HepG2 (cell line): ENCODE data around the gene AANAT. TPM values are rescaled to one million over a fixed set of nuclear protein-coding genes. Genes with fewer than 3 reads are reported as not detected.

Experiments
- ATF1 ChIP-seq: IDR thresholded peaks from 2 replicates; pipeline ENCODE4 v1.6.1; 2016; ENCODE audit warnings: mild to moderate bottlenecking, control low read depth
- CBX2 ChIP-seq, 2 experiments: fragments of 200-600 bp in 1 of 2; sonication (generic); formaldehyde crosslinking in 1 of 2; IDR thresholded peaks; 2 replicates each; pipeline versions ENCODE4 v1.7.0 to v1.8.1; 2018 to 2022; ENCODE audit warnings: low read depth in 2 of 2, low read length in 1 of 2, mild to moderate bottlenecking in 1 of 2, missing genetic modification reagents in 1 of 2
- CEBPG ChIP-seq: IDR thresholded peaks from 2 replicates; pipeline ENCODE4 v1.6.1; 2016
- HMGXB4 ChIP-seq, 2 experiments: sonication (generic) in 1 of 2; formaldehyde crosslinking in 1 of 2; IDR thresholded peaks; 2 replicates each; pipeline versions ENCODE4 v1.4.0 to v1.6.1; 2018 to 2020; ENCODE audit warnings: missing genetic modification reagents in 2 of 2, borderline replicate concordance in 1 of 2, low read depth in 1 of 2, mild to moderate bottlenecking in 1 of 2, missing biosample characterization in 1 of 2
- KMT2A ChIP-seq: sonication (generic); formaldehyde crosslinking; IDR thresholded peaks from 2 replicates; pipeline ENCODE4 v1.4.0; 2020; ENCODE audit warnings: missing genetic modification reagents
- NAIF1 ChIP-seq: sonication (generic); formaldehyde crosslinking; IDR thresholded peaks from 2 replicates; pipeline ENCODE4 v1.5.0; 2020; ENCODE audit warnings: mild to moderate bottlenecking, missing genetic modification reagents, borderline replicate concordance
- REXO4 ChIP-seq: sonication (generic); formaldehyde crosslinking; IDR thresholded peaks from 2 replicates; pipeline ENCODE4 v1.8.0; 2022; ENCODE audit warnings: missing genetic modification reagents, mild to moderate bottlenecking, borderline replicate concordance
- SRSF1 ChIP-seq: fragments of 200-400 bp; formaldehyde crosslinking; optimal IDR thresholded peaks from 2 replicates; pipeline ENCODE3; 2017; ENCODE audit warnings: mild to moderate bottlenecking, low read depth, low read length, moderate library complexity
- USF2 ChIP-seq, 2 experiments: sonication (generic) in 1 of 2; formaldehyde crosslinking in 1 of 2; IDR thresholded peaks; 2 replicates each; pipeline versions ENCODE4 v1.5.1 to v1.6.1; 2011 to 2020; ENCODE audit warnings: borderline replicate concordance in 1 of 2, low read depth in 1 of 2, low read length in 1 of 2, mild to moderate bottlenecking in 1 of 2, missing genetic modification reagents in 1 of 2, moderate library complexity in 1 of 2
- ZBTB14 ChIP-seq: sonication (generic); formaldehyde crosslinking; IDR thresholded peaks from 2 replicates; pipeline ENCODE4 v1.4.0; 2020; ENCODE audit warnings: missing genetic modification reagents
- ZEB1 ChIP-seq: IDR thresholded peaks from 2 replicates; pipeline ENCODE4 v1.6.1; 2012; ENCODE audit warnings: mild to moderate bottlenecking, low read depth, inconsistent platforms; ENCODE audit not compliant: insufficient replicate concordance
- ZHX1 ChIP-seq: sonication (generic); formaldehyde crosslinking; IDR thresholded peaks from 2 replicates; pipeline ENCODE4 v1.8.1; 2022; ENCODE audit warnings: low read depth, mild to moderate bottlenecking, missing genetic modification reagents
- ZNF597 ChIP-seq: sonication (generic); formaldehyde crosslinking; IDR thresholded peaks from 2 replicates; pipeline ENCODE4 v1.5.0; 2020; ENCODE audit warnings: missing genetic modification reagents
- polyA plus RNA-seq, 8 experiments: library from polyadenylated mRNA; depleted of rRNA in 3 of 8; stranded (reverse) in 7 of 8; unstranded in 1 of 8; fragments of >200 nt; fragmentation: Illumina TruSeq in 4 of 8; extraction: Trizol in 4 of 8; gene quantifications; 2 replicates each; pipeline versions ENCODE4 v1.2.1 to v1.2.3, GENCODE V29; 2011 to 2016; ENCODE audit warnings: low read depth in 4 of 8, missing spikeins in 1 of 8, mixed read lengths in 1 of 8; ENCODE audit not compliant: insufficient read depth in 1 of 8
- total RNA-seq, 5 experiments: library from RNA; depleted of rRNA; stranded (reverse); fragments of >200 nt; fragmentation: Illumina TruSeq; extraction: Trizol; gene quantifications; 2 replicates each; pipeline ENCODE4 v1.2.3, GENCODE V29; 2016; ENCODE audit warnings: low read depth in 1 of 5

AANAT gene
- total and polyA plus RNA-seq, 2 of the 13 experiments (the other 11 are each of a cell fraction or from before 2014, with no cell fraction given) = 0.07 TPM; not detected in 1

- TF ChIP-seq ZHX1 (no peak), USF2 (IDR thresholded peaks at IDR 0.05; ENCODE audit: low read depth, low read length) (no peak), USF2 (CRISPR knock-in tag; IDR thresholded peaks at IDR 0.05; ENCODE audit: borderline replicate concordance) (no peak), CEBPG (CRISPR knock-in tag) (peak; percentile 33; the same call in 1 of the 2 replicates), ATF1 (CRISPR knock-in tag) (no peak), SRSF1 (peak; percentile 98), ZNF597 (CRISPR knock-in tag) (no peak), HMGXB4 (CRISPR knock-in tag; IDR thresholded peaks at IDR 0.05; ENCODE audit: borderline replicate concordance in 1 of 2, low read depth in 1 of 2) (peak in 1 of 2 experiments; percentile 71; a peak in 1 of 4 replicates), NAIF1 (CRISPR knock-in tag) (no peak), CBX2 (IDR thresholded peaks at IDR 0.05; ENCODE audit: low read depth, low read length) (no peak), CBX2 (CRISPR knock-in tag; IDR thresholded peaks at IDR 0.05; ENCODE audit: low read depth) (0 out of 2 replicates have a peak, but pooled peaks have one; percentile 41), ZBTB14 (CRISPR knock-in tag) (no peak), REXO4 (CRISPR knock-in tag) (peak; percentile 20; the same call in 1 of the 2 replicates), KMT2A (CRISPR knock-in tag) (peak; percentile 28; the same call in 1 of the 2 replicates), ZEB1 (peak; percentile 96)
These were observed 31.9 kb downstream of the AANAT start (continued) for GRCh38 chr17:76499267-76499667.
